Smooth muscle cell (in vitro differentiated cells): ENCODE measurements around the gene EIF4G3. TPM values are rescaled to one million over a fixed set of nuclear protein-coding genes. Genes with fewer than 3 reads are reported as not detected.

Experiments used
- DNase-seq: peaks from one replicate; lab custom pipeline; 2025; ENCODE audit not compliant: unreplicated experiment; lab: John Stamatoyannopoulos, UW
- H2AFZ ChIP-seq: fragments of 200-600 bp; sonication (generic); 2 replicates; pipeline ENCODE4 v1.6.0; 2016; ENCODE audit warnings: antibody characterized with exemption, low read depth, mild to moderate bottlenecking
- H3F3A ChIP-seq: fragments of 200-600 bp; sonication (generic); 2 replicates; pipeline ENCODE4 v1.6.0; 2017; ENCODE audit warnings: antibody characterized with exemption, low read depth
- H3K27ac ChIP-seq: fragments of 200-600 bp; sonication (generic); 2 replicates; pipeline ENCODE4 v1.5.1; 2016; ENCODE audit warnings: low read depth, mild to moderate bottlenecking
- H3K27me3 ChIP-seq: fragments of 200-600 bp; sonication (generic); 2 replicates; pipeline ENCODE4 v1.6.1; 2016; ENCODE audit warnings: low read depth, mild to moderate bottlenecking
- H3K36me3 ChIP-seq: fragments of 200-600 bp; sonication (generic); 2 replicates; pipeline ENCODE4 v1.5.1; 2016; ENCODE audit warnings: low read depth
- H3K4me1 ChIP-seq: fragments of 200-600 bp; sonication (generic); 2 replicates; pipeline ENCODE4 v1.5.1; 2016; ENCODE audit warnings: low read depth
- H3K4me2 ChIP-seq: fragments of 200-600 bp; sonication (generic); 2 replicates; pipeline ENCODE4 v1.6.0; 2016; ENCODE audit warnings: mild to moderate bottlenecking
- H3K4me3 ChIP-seq: fragments of 200-600 bp; sonication (generic); 2 replicates; pipeline ENCODE4 v1.5.1; 2016; ENCODE audit warnings: mild to moderate bottlenecking
- H3K79me2 ChIP-seq: fragments of 200-600 bp; sonication (generic); 2 replicates; pipeline ENCODE4 v1.6.0; 2016; ENCODE audit warnings: low read depth, mild to moderate bottlenecking
- H3K9ac ChIP-seq: fragments of 200-600 bp; sonication (generic); 2 replicates; pipeline ENCODE4 v1.6.0; 2016; ENCODE audit warnings: low read depth
- H3K9me3 ChIP-seq: fragments of 200-600 bp; sonication (generic); replicated peaks from 2 replicates; pipeline ENCODE4 v1.5.1; 2016; ENCODE audit warnings: low read depth
- H4K20me1 ChIP-seq: fragments of 200-600 bp; sonication (generic); 2 replicates; pipeline ENCODE4 v1.6.0; 2016; ENCODE audit warnings: low read depth
- WGBS: methylation state at CpG from one replicate; pipeline ENCODE4 v1.1.7; 2016; ENCODE audit warnings: low lambda C conversion rate; 5-methylcytosine and 5-hydroxymethylcytosine counted together
- polyA plus RNA-seq: library from polyadenylated mRNA; unstranded; fragments of >200 nt; fragmentation: Nextera tagmentation; extraction: Ambion mirVana; gene quantifications from 2 replicates; pipeline ENCODE4 v1.2.1, GENCODE V29; 2016
- total RNA-seq: library from RNA; depleted of rRNA; stranded (reverse); fragments of >200 nt; gene quantifications from 2 replicates; pipeline ENCODE4 v1.2.3, GENCODE V29; 2014
- TF ChIP-seq, protein P1 (sequence below): fragments of 200-600 bp; sonication (generic); IDR thresholded peaks from 2 replicates; pipeline ENCODE4 v1.5.1; 2017; ENCODE audit warnings: borderline replicate concordance, mild to moderate bottlenecking, antibody characterized with exemption; ENCODE audit not compliant: insufficient read depth, poor library complexity, severe bottlenecking

Gene EIF4G3
- total and polyA plus RNA-seq, 2 experiments from 2014 or later: 31.5 to 49.5 TPM

DNA sequence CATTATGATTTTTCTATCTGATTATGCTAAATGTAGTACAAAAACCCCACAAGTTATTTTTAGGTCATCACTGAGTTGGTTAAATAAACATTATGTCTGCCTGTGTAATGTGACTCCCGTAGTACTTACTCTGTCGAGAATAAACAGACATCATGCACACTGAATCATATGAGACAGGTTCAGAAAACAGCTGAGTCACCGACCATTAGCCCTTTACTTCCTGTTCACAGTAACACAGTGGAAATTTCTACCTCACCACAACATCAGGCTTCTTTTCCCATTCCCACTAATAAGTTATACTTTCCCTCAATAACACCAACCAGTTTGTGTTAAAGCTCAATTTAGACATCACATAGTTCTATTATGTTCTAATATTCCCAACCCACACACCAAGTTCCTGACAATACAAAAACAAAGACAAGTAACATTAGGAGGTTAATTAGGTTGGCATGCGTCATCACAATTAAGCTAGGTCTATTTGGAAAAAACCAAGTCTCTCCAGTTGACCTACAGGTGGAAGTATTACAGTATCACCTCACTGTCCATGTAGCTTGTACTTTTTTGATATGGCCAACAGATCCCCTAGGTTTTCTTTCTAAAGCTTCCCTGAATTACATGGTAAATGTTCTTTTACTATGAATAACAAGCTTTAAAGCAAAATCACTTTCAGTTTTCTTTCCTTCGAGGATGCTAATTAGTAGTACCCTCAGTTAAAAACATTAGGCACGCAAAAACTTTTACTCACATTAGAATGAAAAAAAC, 154.2 kb downstream of the EIF4G3 start:
- H3K79me2 ChIP-seq: peaks cover 65% of the 10 kb centered on the region
- peaks cover 15% of the 10 kb centered on the region for H3K4me1 ChIP-seq
- H4K20me1 ChIP-seq: peaks cover 8% of the 10 kb centered on the region
- no peak for DNase-seq
- peak overlapping the region; percentile 94 for H3K27ac ChIP-seq
- TF ChIP-seq, protein P1, sequence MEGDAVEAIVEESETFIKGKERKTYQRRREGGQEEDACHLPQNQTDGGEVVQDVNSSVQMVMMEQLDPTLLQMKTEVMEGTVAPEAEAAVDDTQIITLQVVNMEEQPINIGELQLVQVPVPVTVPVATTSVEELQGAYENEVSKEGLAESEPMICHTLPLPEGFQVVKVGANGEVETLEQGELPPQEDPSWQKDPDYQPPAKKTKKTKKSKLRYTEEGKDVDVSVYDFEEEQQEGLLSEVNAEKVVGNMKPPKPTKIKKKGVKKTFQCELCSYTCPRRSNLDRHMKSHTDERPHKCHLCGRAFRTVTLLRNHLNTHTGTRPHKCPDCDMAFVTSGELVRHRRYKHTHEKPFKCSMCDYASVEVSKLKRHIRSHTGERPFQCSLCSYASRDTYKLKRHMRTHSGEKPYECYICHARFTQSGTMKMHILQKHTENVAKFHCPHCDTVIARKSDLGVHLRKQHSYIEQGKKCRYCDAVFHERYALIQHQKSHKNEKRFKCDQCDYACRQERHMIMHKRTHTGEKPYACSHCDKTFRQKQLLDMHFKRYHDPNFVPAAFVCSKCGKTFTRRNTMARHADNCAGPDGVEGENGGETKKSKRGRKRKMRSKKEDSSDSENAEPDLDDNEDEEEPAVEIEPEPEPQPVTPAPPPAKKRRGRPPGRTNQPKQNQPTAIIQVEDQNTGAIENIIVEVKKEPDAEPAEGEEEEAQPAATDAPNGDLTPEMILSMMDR: no peak
- H3K4me3 ChIP-seq: peak overlapping the region; percentile 16
- no peaks in the 10 kb centered on the region for H3K27me3 ChIP-seq
- peak overlapping the region; percentile 70 for H3K9ac ChIP-seq
- no peaks in the 10 kb centered on the region for H3K9me3 ChIP-seq
- H3K4me2 ChIP-seq: peak overlapping the region; percentile 74
- H3K36me3 ChIP-seq: no peaks in the 10 kb centered on the region
- 39% methylated on average over 6 of the region's 6 CpGs for WGBS
- H2AFZ ChIP-seq: no peak overlapping the region
- H3F3A ChIP-seq: no peaks in the 10 kb centered on the region

DNA sequence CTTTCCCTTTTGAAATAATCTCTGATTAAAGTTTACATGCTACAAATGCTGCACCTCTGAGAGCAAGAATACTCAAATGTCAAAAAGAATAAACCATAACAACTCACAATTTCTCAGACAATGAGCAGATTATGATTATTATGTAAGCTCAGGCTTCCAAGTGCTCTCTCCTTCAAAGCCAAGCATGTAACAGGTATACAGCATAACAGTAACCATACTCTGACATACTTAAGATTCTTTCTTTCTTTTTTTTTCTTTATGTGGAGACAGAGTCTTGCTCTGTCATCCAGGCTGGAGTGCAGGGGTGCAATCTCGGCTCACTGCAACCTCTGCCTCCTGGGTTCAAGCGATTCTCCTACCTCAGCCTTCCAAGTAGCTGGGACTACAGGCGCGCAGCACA, 155.4 kb downstream of the EIF4G3 start:
- Histone ChIP-seq H3K79me2 (peaks cover 63% of the 10 kb centered on the region), H3F3A (no peaks in the 10 kb centered on the region), H3K4me1 (peaks cover 15% of the 10 kb centered on the region), H2AFZ (no peak overlapping the region), H3K9ac (peak overlapping the region; percentile 63), H4K20me1 (peaks cover 15% of the 10 kb centered on the region), H3K4me3 (no peak overlapping the region), H3K9me3 (no peaks in the 10 kb centered on the region), H3K27me3 (no peaks in the 10 kb centered on the region), H3K27ac (peak overlapping the region; percentile 94), H3K36me3 (no peaks in the 10 kb centered on the region), H3K4me2 (peak overlapping the region; percentile 74)
- no peak for DNase-seq
- TF ChIP-seq, protein P1: no peak
- WGBS: 86% methylated on average over 4 of the region's 4 CpGs

DNA sequence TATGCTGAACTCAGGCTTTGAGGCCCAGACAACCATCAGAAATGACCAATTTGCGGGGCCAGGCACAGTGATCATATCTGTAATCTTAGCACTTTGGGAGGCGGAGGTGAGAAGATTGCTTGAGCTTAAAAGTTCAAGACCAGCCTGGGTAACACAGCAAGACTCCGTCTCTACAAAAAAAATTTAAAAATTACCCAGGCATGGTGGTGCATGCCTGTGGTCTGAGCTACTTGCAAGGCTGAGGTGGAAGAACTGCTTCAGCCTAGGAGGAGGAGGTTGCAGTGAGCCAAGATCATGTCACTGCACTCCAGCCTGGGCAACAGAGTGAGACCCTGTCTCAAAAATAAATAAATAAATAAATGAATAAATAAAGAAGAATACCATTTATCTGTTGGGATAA, 156.5 kb downstream of the EIF4G3 start:
- Histone ChIP-seq H3K36me3 (no peaks in the 10 kb centered on the region), H4K20me1 (peaks cover 21% of the 10 kb centered on the region), H3K79me2 (peaks cover 64% of the 10 kb centered on the region), H2AFZ (no peak overlapping the region), H3K27me3 (no peaks in the 10 kb centered on the region), H3K9me3 (no peaks in the 10 kb centered on the region), H3K4me1 (peaks cover 15% of the 10 kb centered on the region), H3K4me3 (no peak overlapping the region), H3K9ac (no peak overlapping the region), H3F3A (no peaks in the 10 kb centered on the region), H3K27ac (peak overlapping the region; percentile 94), H3K4me2 (peak overlapping the region; percentile 74)
- WGBS: 59% methylated on average over 3 of the region's 3 CpGs
- DNase-seq: no peak
- TF ChIP-seq, protein P1: no peak

DNA sequence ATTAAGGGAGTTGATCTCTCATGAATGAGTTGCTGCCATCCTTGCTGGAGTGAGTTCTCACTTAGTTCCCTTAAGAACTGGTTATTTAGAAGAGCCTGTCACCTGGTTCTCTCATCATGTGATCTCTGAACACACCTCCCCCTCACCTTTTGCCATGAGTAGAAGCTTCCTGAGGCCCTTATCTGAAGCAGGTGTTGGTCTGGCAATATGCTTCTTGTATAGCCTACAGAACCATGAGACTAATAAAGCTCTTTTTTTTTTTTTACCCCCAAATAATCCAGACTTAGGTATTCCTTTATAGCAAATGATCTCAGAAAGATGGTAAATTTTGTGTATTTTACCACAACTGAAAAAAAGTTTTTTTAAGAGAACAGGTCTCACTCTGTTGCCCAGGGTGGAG, 158.0 kb downstream of the EIF4G3 start:
- no peaks in the 10 kb centered on the region for H3K36me3 ChIP-seq
- H3K27me3 ChIP-seq: no peaks in the 10 kb centered on the region
- H2AFZ ChIP-seq: no peak overlapping the region
- H3K4me3 ChIP-seq: no peak overlapping the region
- TF ChIP-seq, protein P1: no peak
- no peaks in the 10 kb centered on the region for H3K9me3 ChIP-seq
- H3K9ac ChIP-seq: no peak overlapping the region
- peak overlapping the region; percentile 94 for H3K27ac ChIP-seq
- peaks cover 15% of the 10 kb centered on the region for H3K4me1 ChIP-seq
- no peak overlapping the region for H3K4me2 ChIP-seq
- H3K79me2 ChIP-seq: peaks cover 75% of the 10 kb centered on the region
- DNase-seq: no peak
- H4K20me1 ChIP-seq: peaks cover 23% of the 10 kb centered on the region
- no peaks in the 10 kb centered on the region for H3F3A ChIP-seq
